GM12875 (cell line): ENCODE results near the gene LGALS16.

ENCODE experiments used
- H3K4me3 ChIP-seq: one replicate; pipeline ENCODE4 v1.5.1; 2011; ENCODE audit warnings: low read depth, low read length, control low read depth
- CTCF ChIP-seq: IDR thresholded peaks from 2 replicates; pipeline ENCODE4 v1.5.1; 2011; ENCODE audit warnings: low read depth, mild to moderate bottlenecking, control low read depth, inconsistent platforms, low read length, moderate library complexity, borderline replicate concordance; ENCODE audit not compliant: insufficient read depth

LGALS16 gene

DNA sequence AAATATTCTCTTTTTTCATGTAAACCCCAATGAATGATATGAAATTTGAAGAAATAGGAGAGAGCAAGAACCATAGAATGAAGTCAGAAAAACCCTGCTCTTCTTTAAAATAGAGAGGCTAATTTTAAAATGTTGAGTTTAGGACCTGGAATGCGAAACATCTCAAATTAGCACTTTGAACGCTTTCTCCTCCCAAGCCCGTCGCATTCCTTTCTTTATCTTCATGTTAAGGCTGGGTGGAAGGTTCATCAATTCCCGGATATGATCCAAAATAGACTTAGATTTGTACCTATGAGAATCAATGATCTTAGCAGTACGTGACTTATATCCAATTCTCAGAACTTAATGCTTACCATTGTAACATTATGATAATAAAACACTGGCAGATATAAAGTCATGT is 24.1 kb upstream of the LGALS16 start:
- no peak overlapping the region for H3K4me3 ChIP-seq
- no peak for TF ChIP-seq CTCF

DNA sequence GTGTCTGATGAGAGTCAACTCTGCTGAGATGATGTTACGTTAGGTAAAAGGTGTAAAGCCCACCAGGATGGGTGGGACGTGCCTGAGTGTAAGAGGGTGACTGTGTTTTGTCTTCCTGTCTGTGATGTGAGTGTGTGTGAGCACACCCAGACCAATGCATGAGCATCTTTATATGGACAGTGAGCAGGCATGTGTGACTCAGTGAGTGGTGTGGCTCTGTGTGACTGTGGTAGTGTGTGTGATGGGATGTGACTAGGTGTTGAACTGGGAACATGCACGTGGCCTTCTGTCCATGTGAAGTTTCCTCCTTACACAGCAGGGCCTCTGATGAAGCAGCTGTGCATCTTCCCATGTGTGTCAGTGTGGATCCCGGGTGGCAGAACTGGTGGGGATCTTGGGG is 17.8 kb upstream of the LGALS16 start:
- TF ChIP-seq CTCF: no peak
- no peak overlapping the region for H3K4me3 ChIP-seq

DNA sequence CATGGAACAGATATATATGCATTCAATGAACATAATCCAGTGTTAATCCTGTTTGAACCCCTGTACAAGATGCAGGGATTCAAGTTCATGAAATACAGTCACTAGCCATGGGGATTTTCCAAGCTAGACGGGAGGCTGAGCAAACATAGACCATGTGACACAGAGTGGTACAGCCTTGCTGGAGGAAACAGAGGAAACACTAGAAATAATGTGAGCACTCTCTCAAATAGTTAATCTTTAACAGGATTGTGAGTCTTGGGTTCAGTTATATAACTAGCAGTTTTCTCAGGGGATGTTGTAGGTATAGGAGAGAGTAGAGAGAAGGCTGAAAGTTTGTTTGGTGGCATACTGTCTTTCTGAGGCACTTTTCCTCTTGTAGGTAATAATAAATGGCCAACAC is 13.9 kb upstream of the LGALS16 start:
- no peak for TF ChIP-seq CTCF
- no peak overlapping the region for H3K4me3 ChIP-seq

GRCh38 chr19:39643591-39643990 is 12.1 kb upstream of the LGALS16 start:
- TF ChIP-seq CTCF: no peak
- H3K4me3 ChIP-seq: no peak overlapping the region

DNA sequence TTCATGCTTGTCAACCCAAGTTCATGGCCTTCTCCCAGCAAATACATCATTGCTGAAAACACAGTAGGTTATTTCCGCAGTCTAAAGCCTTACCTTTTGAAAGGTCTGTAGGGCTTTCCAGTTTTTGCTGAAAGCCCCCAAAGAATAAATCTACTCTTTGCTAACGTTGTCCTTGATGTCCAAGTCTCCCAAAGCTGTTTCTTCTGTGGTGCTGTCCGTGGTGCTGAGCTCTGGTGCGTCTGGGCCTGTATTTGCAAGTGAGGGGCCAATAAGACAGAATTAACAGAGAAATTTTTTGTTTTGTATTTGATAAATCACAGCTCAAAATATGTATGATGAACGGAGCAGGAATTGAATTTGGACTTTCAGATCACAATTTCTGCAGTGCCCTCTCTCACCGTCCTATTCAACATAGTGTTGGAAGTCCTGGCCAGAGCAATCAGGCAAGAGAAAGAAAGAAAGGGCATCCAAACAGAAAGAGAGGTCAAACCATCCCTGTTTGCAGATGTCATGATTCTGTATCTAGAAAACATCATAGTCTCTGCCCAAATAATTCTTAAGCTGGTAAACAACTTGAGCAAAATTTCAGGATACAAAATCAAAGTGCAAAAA is 9.8 kb upstream of the LGALS16 start:
- no peak overlapping the region for H3K4me3 ChIP-seq
- no peak for TF ChIP-seq CTCF

DNA sequence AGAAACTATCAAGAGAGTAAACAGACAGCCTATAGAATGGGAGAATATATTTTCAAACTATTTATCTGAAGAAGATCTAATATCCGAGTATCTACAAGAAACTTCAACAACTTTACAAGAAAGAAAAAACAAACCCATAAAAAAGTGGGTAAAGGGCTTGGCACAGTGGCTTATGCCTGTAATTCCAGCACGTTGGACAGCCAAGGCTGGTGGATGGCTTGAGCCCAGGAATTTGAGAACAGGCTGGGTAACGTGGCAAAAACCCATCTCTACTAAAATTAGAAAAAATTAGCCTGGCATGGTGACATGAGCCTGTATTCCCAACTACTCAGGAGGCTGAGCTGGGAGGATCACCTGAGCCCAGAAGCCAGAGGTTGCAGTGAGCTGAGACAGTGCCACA is 7.8 kb upstream of the LGALS16 start:
- no peak for TF ChIP-seq CTCF
- no peak overlapping the region for H3K4me3 ChIP-seq

GRCh38 chr19:39659791-39660190 is 4.1 kb downstream of the LGALS16 start:
- TF ChIP-seq CTCF: no peak

More at GRCh38 chr19:39659791-39660190, 4.1 kb downstream of the LGALS16 start:
- no peak overlapping the region for H3K4me3 ChIP-seq
